ENCODE data around the gene CPSF4.

- TF ChIP-seq, protein P1, sequence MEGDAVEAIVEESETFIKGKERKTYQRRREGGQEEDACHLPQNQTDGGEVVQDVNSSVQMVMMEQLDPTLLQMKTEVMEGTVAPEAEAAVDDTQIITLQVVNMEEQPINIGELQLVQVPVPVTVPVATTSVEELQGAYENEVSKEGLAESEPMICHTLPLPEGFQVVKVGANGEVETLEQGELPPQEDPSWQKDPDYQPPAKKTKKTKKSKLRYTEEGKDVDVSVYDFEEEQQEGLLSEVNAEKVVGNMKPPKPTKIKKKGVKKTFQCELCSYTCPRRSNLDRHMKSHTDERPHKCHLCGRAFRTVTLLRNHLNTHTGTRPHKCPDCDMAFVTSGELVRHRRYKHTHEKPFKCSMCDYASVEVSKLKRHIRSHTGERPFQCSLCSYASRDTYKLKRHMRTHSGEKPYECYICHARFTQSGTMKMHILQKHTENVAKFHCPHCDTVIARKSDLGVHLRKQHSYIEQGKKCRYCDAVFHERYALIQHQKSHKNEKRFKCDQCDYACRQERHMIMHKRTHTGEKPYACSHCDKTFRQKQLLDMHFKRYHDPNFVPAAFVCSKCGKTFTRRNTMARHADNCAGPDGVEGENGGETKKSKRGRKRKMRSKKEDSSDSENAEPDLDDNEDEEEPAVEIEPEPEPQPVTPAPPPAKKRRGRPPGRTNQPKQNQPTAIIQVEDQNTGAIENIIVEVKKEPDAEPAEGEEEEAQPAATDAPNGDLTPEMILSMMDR (tag by site-specific recombination; IDR thresholded peaks at IDR 0.05): no peak
- no peak for TF ChIP-seq ZNF221 (tag by site-specific recombination; IDR thresholded peaks at IDR 0.05; ENCODE audit: borderline replicate concordance)
- no peak for TF ChIP-seq MYNN (tag by site-specific recombination; IDR thresholded peaks at IDR 0.05; ENCODE audit: borderline replicate concordance)
- no peak for TF ChIP-seq ZNF433 (tag by site-specific recombination; IDR thresholded peaks at IDR 0.05; ENCODE audit: low read depth)
- no peak for TF ChIP-seq ZNF449 (tag by site-specific recombination; IDR thresholded peaks at IDR 0.05)
- TF ChIP-seq REPIN1 (tag by site-specific recombination; IDR thresholded peaks at IDR 0.05; ENCODE audit: low read depth): no peak
- TF ChIP-seq ZNF274 (IDR thresholded peaks at IDR 0.05; ENCODE audit: low read length): no peak
- no peak for TF ChIP-seq ZNF274 (tag by site-specific recombination; IDR thresholded peaks at IDR 0.05; ENCODE audit: borderline replicate concordance)
- no peak for TF ChIP-seq OVOL3 (tag by site-specific recombination; IDR thresholded peaks at IDR 0.05)
These were observed 9.7 kb upstream of the CPSF4 start for GRCh38 chr7:99428972-99429566.
